Kidney (tissue), 14 donors: ENCODE measurements around the gene ADGRA1. TPM values are rescaled to one million over a fixed set of nuclear protein-coding genes. Genes with fewer than 3 reads are reported as not detected.

Source experiments
- DNase-seq, 5 donors: peaks; one replicate each; pipeline ENCODE4 v3.0.0-alpha.2; 2013 to 2020
- FAIRE-seq: peaks from 2 replicates; lab custom pipeline; 2012; peaks lifted over from hg19 to GRCh38; lab: Jason Lieb, UNC
- H3K27ac ChIP-seq, 2 donors: one replicate each; pipeline ENCODE4 v1.7.0; 2013; ENCODE audit warnings: low read depth in 2 of 2, low read length in 2 of 2, inconsistent platforms in 1 of 2
- H3K27me3 ChIP-seq: one replicate; pipeline ENCODE4 v1.7.1; 2013; ENCODE audit warnings: low read length, inconsistent platforms; ENCODE audit not compliant: control insufficient read depth, insufficient read depth
- H3K36me3 ChIP-seq, 3 donors: one replicate each; pipeline versions ENCODE4 v1.7.0 to v1.7.1; 2013; ENCODE audit warnings: low read length in 3 of 3, control low read depth in 1 of 3, inconsistent platforms in 1 of 3; ENCODE audit not compliant: insufficient read depth in 3 of 3, control insufficient read depth in 2 of 3
- H3K4me1 ChIP-seq, 3 donors: one replicate each; pipeline versions ENCODE4 v1.7.0 to v1.7.1; 2013; ENCODE audit warnings: low read length in 3 of 3, inconsistent platforms in 1 of 3, low read depth in 1 of 3; ENCODE audit not compliant: control insufficient read depth in 2 of 3, insufficient read depth in 2 of 3
- H3K4me3 ChIP-seq, 3 donors: one replicate each; pipeline versions ENCODE4 v1.7.0 to v1.8.1; 2013; ENCODE audit warnings: low read length in 3 of 3, control low read depth in 1 of 3, inconsistent platforms in 1 of 3
- H3K9ac ChIP-seq, 3 donors: one replicate each; pipeline versions ENCODE4 v1.7.0 to v1.7.1; 2013; ENCODE audit warnings: low read length in 3 of 3, control low read depth in 1 of 3, inconsistent platforms in 1 of 3
- H3K9me3 ChIP-seq, 3 donors: one replicate each; pipeline versions ENCODE4 v1.7.0 to v1.7.1; 2013; ENCODE audit warnings: low read length in 3 of 3, control low read depth in 1 of 3, inconsistent platforms in 1 of 3; ENCODE audit not compliant: control insufficient read depth in 2 of 3, insufficient read depth in 1 of 3
- CTCF ChIP-seq: IDR thresholded peaks from 3 replicates; pipeline ENCODE4 v1.5.1; 2012; ENCODE audit warnings: mild to moderate bottlenecking, moderate library complexity, borderline replicate concordance; ENCODE audit not compliant: insufficient read depth; ENCODE audit errors: extremely low read depth
- intact Hi-C: fragments of 100-400 bp; cut with DNase I; formaldehyde crosslinking; loops from one replicate; pipeline ENCODE4 v1.11.1; 2022
- polyA plus RNA-seq: library from polyadenylated mRNA; stranded (reverse); fragments of 350-450 nt; fragmentation: Illumina TruSeq; extraction: RNeasy Lipid Tissue Mini Kit (QIAGEN cat#74804); gene quantifications from one replicate; pipeline ENCODE4 v1.2.3, GENCODE V29; 2014; ENCODE audit warnings: low read depth, low replicate concordance; ENCODE audit not compliant: insufficient read depth
- total RNA-seq: library from RNA; stranded (reverse); fragmentation: NEBNext Ultra II Directional; extraction: Animal tissue kit (Norgen Biotek cat#: 25700); gene quantifications from one replicate; pipeline ENCODE4 v1.2.1, GENCODE V29; 2021
- donor health status: control.
- donor health status: control.
- donor health status: control.
- donor health status: control.
- donor health status: control.
- donor health status: DM: yes; HTN: yes; CAD: no.
- donor health status: Normal renal cell carcinoma (clear cell type).

Gene ADGRA1
- total and polyA plus RNA-seq, 2 donors from 2014 or later: 0.91 to 1.1 TPM

DNA sequence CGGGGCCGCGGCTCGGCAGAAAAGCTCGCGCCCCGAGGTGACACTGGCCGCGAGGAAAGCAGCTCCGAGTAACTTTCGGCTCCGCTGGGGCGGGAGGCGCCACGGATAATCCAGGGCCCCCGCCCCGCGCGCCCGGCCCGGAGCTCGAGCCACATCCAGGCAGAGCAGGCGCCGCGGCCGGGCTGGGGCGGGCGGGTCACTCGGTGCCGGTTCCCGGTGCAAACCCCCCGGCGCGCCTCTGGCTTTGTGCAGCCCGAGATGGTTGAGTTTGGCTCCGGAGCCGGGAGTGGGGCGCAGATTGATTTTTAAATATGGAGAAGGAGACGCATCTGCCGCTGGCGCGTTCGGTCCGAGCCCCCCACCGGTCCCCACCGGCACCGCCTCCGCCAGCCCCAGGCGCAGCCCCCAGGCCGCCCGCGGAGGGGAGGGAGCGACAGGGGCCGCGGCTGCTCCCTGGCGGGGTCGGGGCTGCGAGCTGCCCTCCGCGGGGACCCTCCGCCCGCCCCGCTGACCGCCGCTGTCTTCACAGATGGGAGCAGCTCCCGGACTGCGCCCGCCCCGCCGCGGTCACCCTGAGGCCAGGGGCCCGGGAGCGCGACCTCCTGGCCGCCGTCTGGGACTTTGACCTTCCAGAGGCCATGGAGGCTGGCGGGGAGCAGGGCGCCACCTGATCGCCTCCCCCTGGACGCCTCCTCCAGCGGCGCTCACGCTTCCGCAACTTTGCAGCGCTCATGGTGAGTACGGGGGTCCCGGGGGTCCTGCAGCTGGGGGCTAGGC lies 643 bp downstream of the ADGRA1 start:
- peak in 1 of 5 donors; percentile 61 for DNase-seq
- H3K9ac ChIP-seq: no peak overlapping the region
- intact Hi-C loops: no loop called here
- peaks cover 8% of the 10 kb centered on the region for H3K27me3 ChIP-seq
- no peaks in the 10 kb centered on the region for H3K9me3 ChIP-seq
- H3K4me1 ChIP-seq: no peaks in the 10 kb centered on the region
- no peaks in the 10 kb centered on the region for H3K36me3 ChIP-seq
- FAIRE-seq: no peak
- H3K27ac ChIP-seq: no peak overlapping the region
- no peak for TF ChIP-seq CTCF
- no peak overlapping the region for H3K4me3 ChIP-seq

GRCh38 chr10:133088956-133089800 lies 1.5 kb downstream of the ADGRA1 start:
- H3K27me3 ChIP-seq: peaks cover 8% of the 10 kb centered on the region

GRCh38 chr10:133090101-133090500 lies 2.4 kb downstream of the ADGRA1 start:
- H3K4me1 ChIP-seq: no peaks in the 10 kb centered on the region
- H3K27me3 ChIP-seq: peaks cover 8% of the 10 kb centered on the region
- H3K27ac ChIP-seq: no peak overlapping the region
- FAIRE-seq (no peak), DNase-seq (peak in 1 of 5 donors; percentile 79)
- no peak for TF ChIP-seq CTCF
- H3K36me3 ChIP-seq: no peaks in the 10 kb centered on the region
- no peaks in the 10 kb centered on the region for H3K9me3 ChIP-seq
- H3K4me3 ChIP-seq: no peak overlapping the region
- intact Hi-C loops: no loop called here
- no peak overlapping the region for H3K9ac ChIP-seq

More at GRCh38 chr10:133088956-133089800, 1.5 kb downstream of the ADGRA1 start:
- H3K9me3 ChIP-seq: no peaks in the 10 kb centered on the region
- DNase-seq (peak in 1 of 5 donors; percentile 66), FAIRE-seq (no peak)
- H3K27ac ChIP-seq: no peak overlapping the region
- H3K4me1 ChIP-seq: no peaks in the 10 kb centered on the region
- no peaks in the 10 kb centered on the region for H3K36me3 ChIP-seq
- H3K4me3 ChIP-seq: no peak overlapping the region
- TF ChIP-seq CTCF: no peak
- intact Hi-C loops: no loop called here
- H3K9ac ChIP-seq: no peak overlapping the region
